Measurements from ENCODE around the gene BLOC1S1. TPM values are rescaled to one million over a fixed set of nuclear protein-coding genes. Genes with fewer than 3 reads are reported as not detected.

BLOC1S1 gene
- total and polyA plus RNA-seq, 9 of the 15 experiments (the other 6 are each of a cell fraction or from before 2014, with no cell fraction given), result 75.2 to 161 (median 98.8) TPM

- in situ Hi-C loops (cut with MboI), result no loop called here
- Histone ChIP-seq H3K36me3 (ENCODE audit: control insufficient read depth, insufficient read depth, low read length) (peaks cover 28% of the 10 kb centered on the region), H3K9me1 (ENCODE audit: control insufficient read depth, insufficient read depth, low read length) (no peaks in the 10 kb centered on the region), H3K27me3 (ENCODE audit: control insufficient read depth in 2 of 2, insufficient read depth in 2 of 2, low read length in 2 of 2) (no peaks in the 10 kb centered on the region), H3K79me2 (ENCODE audit: control insufficient read depth, insufficient read depth, low read length) (peaks cover 6% of the 10 kb centered on the region; the same call in 2 of the 3 replicates), H3K9me3 (replicated peaks; ENCODE audit: control insufficient read depth, insufficient read depth, low read depth, low read length) (no peaks in the 10 kb centered on the region), H3K4me3 (no peak overlapping the region), H3K4me1 (replicated peaks in 1 of 2; ENCODE audit: control insufficient read depth in 2 of 2, insufficient read depth in 2 of 2, low read length in 2 of 2) (peaks cover 13 to 26% of the 10 kb centered on the region in 2 experiments; a peak in 4 of 5 replicates), H3K9ac (ENCODE audit: insufficient read depth in 1 of 2, low read depth in 2 of 2, low read length in 2 of 2) (peak overlapping the region in 1 of 2 experiments; percentile 53; a peak in 1 of 4 replicates), H2AFZ (ENCODE audit: low read depth, low read length) (no peak overlapping the region), H4K20me1 (replicated peaks; ENCODE audit: control insufficient read depth, insufficient read depth, low read length) (peaks cover 13% of the 10 kb centered on the region; the same call in 1 of the 2 replicates), H3K27ac (ENCODE audit: extremely low read depth, low read depth, low read length) (no peak overlapping the region), H3K4me2 (ENCODE audit: insufficient read depth, low read length) (no peak overlapping the region)
- FAIRE-seq (peak; percentile 55), DNase-seq (ENCODE audit: extremely low read depth in 1 of 4, low spot score in 3 of 4) (peak in 1 of 4 experiments; percentile 56), ATAC-seq (peak; percentile 57)
- no TSS peak for BruUV-seq (replicated peaks)
- 27% methylated on average over 9 of the region's 9 CpGs for WGBS (ENCODE audit: insufficient coverage, low coverage, missing lambda C conversion rate)
- CTCF ChIA-PET (ENCODE audit: low intra/inter-chr PET ratio), result interaction anchor here (1.2 kb wide), 1 partner anchor 532 kb away, joined by 4 read pairs; no protein-coding TSS in a partner anchor
- POLR2A ChIA-PET, result interaction anchor here (1.0 to 1.9 kb wide), 3 partner anchors 8 to 24 kb away, joined by 3 to 8 read pairs (median 6); partner anchors contain the start of gene CD63
- intact Hi-C loops (cut with micrococcal nuclease), result loop anchor here (1.0 kb wide), 1 partner anchor 40 kb away; a partner anchor contains a TSS
- no peak for TF ChIP-seq PREB (CRISPR knock-in tag; IDR thresholded peaks at IDR 0.05)
- TF ChIP-seq HDAC3 (IDR thresholded peaks at IDR 0.05; ENCODE audit: borderline replicate concordance, partially characterized antibody), result no peak
- TF ChIP-seq RBBP5 (IDR thresholded peaks at IDR 0.05; ENCODE audit: borderline replicate concordance, insufficient read depth, low read length, poor library complexity, severe bottlenecking), result no peak
- TF ChIP-seq REST (IDR thresholded peaks at IDR 0.05; ENCODE audit: borderline replicate concordance), result peak; percentile 32; the same call in 1 of the 2 replicates
- TF ChIP-seq REST (CRISPR knock-in tag; IDR thresholded peaks at IDR 0.05; ENCODE audit: low read depth), result no peak
- TF ChIP-seq TCFL5 (CRISPR knock-in tag; conservative IDR thresholded peaks at IDR 0.05), result no peak
- TF ChIP-seq ZNF445 (CRISPR knock-in tag; IDR thresholded peaks at IDR 0.05; ENCODE audit: low read depth), result no peak
- peak; percentile 48; the same call in 1 of the 2 replicates for TF ChIP-seq POLR2G (IDR thresholded peaks at IDR 0.05; ENCODE audit: low read depth, low read length)
- TF ChIP-seq ZNF766 (CRISPR knock-in tag; conservative IDR thresholded peaks at IDR 0.05), result no peak
- no peak for TF ChIP-seq ZNF197 (CRISPR knock-in tag; IDR thresholded peaks at IDR 0.05; ENCODE audit: low read depth)
- no peak for TF ChIP-seq CHD1 (IDR thresholded peaks at IDR 0.05; ENCODE audit: low read length)
- TF ChIP-seq PHB (CRISPR knock-in tag; IDR thresholded peaks at IDR 0.05), result no peak
- 0 out of 2 replicates have a peak, but pooled peaks have one; percentile 6 for TF ChIP-seq EGR1 (conservative IDR thresholded peaks at IDR 0.05)
Observed at GRCh38 chr12:55720894-55721444, 5.1 kb downstream of the BLOC1S1 start.
